AG09309 (cell line): ENCODE data around the gene KRTAP10-4.
"Not testable (repeated sequence)": the region's sequence is repeated elsewhere in the genome, so short reads cannot be mapped to it uniquely, and the experiment has no call there.

Source experiments
- DNase-seq: peaks from one replicate; pipeline ENCODE4 v3.0.0-alpha.2; 2010; ENCODE audit warnings: low read depth
- H3K4me3 ChIP-seq: 2 replicates; pipeline ENCODE4 v1.5.1; 2011; ENCODE audit warnings: mild to moderate bottlenecking, low read depth, low read length, moderate library complexity; ENCODE audit not compliant: control insufficient read depth
- CTCF ChIP-seq: IDR thresholded peaks from 2 replicates; pipeline ENCODE4 v1.5.1; 2011; ENCODE audit warnings: mild to moderate bottlenecking, low read depth, low read length, inconsistent platforms; ENCODE audit not compliant: insufficient read depth, control insufficient read depth; ENCODE audit errors: missing control alignments

The KRTAP10-4 gene

GRCh38 chr21:44547656-44548331, 25.7 kb upstream of the KRTAP10-4 start:
- TF ChIP-seq CTCF, result no peak
- H3K4me3 ChIP-seq, result no peak overlapping the region
- no peak for DNase-seq

DNA sequence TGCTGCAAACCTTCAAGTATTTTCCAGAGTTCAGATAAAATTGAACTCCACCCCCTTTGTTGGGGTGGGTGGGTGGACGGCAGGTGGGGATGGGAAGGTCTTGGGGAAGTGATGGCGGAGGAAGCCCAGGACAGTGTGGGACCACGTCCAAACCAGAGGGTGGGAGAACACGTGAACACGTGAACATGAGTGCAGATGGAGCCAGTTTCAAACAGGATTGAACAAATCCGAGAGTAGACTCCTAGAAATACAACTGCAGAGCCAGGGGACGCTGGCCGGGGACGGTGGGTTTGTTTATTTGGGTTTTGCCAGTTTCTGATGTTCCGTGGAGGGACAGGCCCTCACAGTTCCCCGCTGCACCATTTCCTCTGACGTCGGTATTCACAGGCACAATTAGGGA, 25.1 kb upstream of the KRTAP10-4 start:
- no peak overlapping the region for H3K4me3 ChIP-seq
- no peak for TF ChIP-seq CTCF
- no peak for DNase-seq

GRCh38 chr21:44548922-44549321, 24.6 kb upstream of the KRTAP10-4 start:
- TF ChIP-seq CTCF, result no peak
- DNase-seq, result no peak

GRCh38 chr21:44549525-44550211, 23.9 kb upstream of the KRTAP10-4 start:
- no peak for TF ChIP-seq CTCF
- DNase-seq, result no peak
- no peak overlapping the region for H3K4me3 ChIP-seq

More at GRCh38 chr21:44548922-44549321, 24.6 kb upstream of the KRTAP10-4 start:
- no peak overlapping the region for H3K4me3 ChIP-seq

DNA sequence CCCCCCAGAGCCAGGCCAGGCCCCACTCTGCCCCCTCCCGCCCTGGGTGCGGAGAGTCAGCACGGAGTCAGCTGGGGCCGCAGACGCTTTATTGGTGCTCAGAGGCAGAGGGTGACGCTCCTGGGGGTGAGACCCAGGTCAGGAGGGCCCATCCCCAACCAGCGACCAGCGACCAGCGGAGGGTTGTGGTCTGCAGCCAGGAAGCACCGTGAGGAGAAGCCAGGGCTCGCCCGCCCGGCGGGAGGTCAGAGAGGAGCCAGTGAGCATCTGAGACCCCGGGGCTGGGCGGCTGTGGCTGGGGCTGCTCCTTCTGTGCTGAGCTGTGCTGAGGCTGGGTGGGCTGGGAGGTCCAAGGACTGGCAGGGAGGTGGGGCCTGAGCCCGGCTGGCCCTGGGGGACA, 23.2 kb upstream of the KRTAP10-4 start:
- not testable (repeated sequence) for DNase-seq, H3K4me3 ChIP-seq

- H3K4me3 ChIP-seq, result no peak overlapping the region
- no peak for TF ChIP-seq CTCF
- no peak for DNase-seq
Measured at GRCh38 chr21:44550807-44551206, 22.7 kb upstream of the KRTAP10-4 start.

- TF ChIP-seq CTCF, result no peak
- H3K4me3 ChIP-seq, result no peak within 1 kb of the TSS
- no peak for DNase-seq
Measured at GRCh38 chr21:44551340-44551961, 22.1 kb upstream of the KRTAP10-4 start, which contains the start of gene KRTAP10-2. Gene KRTAP10-2, minus strand, starts transcription at chr21:44551505. Its CDS starts 47 bp downstream, at chr21:44551458.
